Pancreas (tissue), 10 donors: ENCODE measurements around the gene TMIGD2. TPM values are rescaled to one million over a fixed set of nuclear protein-coding genes. Genes with fewer than 3 reads are reported as not detected.
A peak's percentile ranks its signal among the peaks of the same experiment; 100 is the strongest.

ENCODE experiments used
- ATAC-seq, 4 donors: fragments of 200-7000 bp; cut with Tn5 transposase; one replicate each; pipeline versions ENCODE4 v1.8.0 to v1.9.1; 2020; ENCODE audit warnings: mild to moderate bottlenecking in 4 of 4, moderate library complexity in 4 of 4
- DNase-seq, 6 donors: peaks; one replicate each; pipeline ENCODE4 v3.0.0-alpha.2; 2020
- FAIRE-seq: peaks from 2 replicates; lab custom pipeline; 2012; peaks lifted over from hg19 to GRCh38; lab: Jason Lieb, UNC
- H3K27ac ChIP-seq, 4 donors: fragments of 200-600 bp; sonication (generic); 1 replicate in 3 of 4; 2 replicates in 1 of 4; pipeline versions ENCODE4 v1.5.0 to v1.8.0; 2020
- H3K27me3 ChIP-seq, 4 donors: fragments of 200-600 bp; one replicate each; pipeline ENCODE4 v1.8.0; 2021
- H3K36me3 ChIP-seq, 3 donors: fragments of 200-600 bp; sonication (generic) in 1 of 3; one replicate each; pipeline versions ENCODE4 v1.5.0 to v1.8.0; 2020 to 2021
- H3K4me1 ChIP-seq, 3 donors: fragments of 200-600 bp; one replicate each; pipeline ENCODE4 v1.8.0; 2021
- H3K4me3 ChIP-seq, 4 donors: fragments of 200-600 bp; sonication (generic) in 2 of 4; one replicate each; pipeline versions ENCODE4 v1.5.0 to v1.8.0; 2020 to 2021
- H3K9me3 ChIP-seq, 4 donors: fragments of 200-600 bp; one replicate each; pipeline ENCODE4 v1.8.0; 2021
- CTCF ChIP-seq, 4 donors: fragments of 200-600 bp; sonication (generic) in 3 of 4; IDR thresholded peaks; one replicate each; pipeline versions ENCODE4 v1.5.0 to v1.8.0; 2021; ENCODE audit warnings: antibody characterized with exemption in 4 of 4
- WGBS, 2 donors: extraction: QIAGEN DNeasy Blood & Tissue Kit; methylation state at CpG; one replicate each; pipeline ENCODE4 v1.1.7; 2013; 5-methylcytosine and 5-hydroxymethylcytosine counted together
- intact Hi-C, 3 donors: fragments of 100-400 bp; cut with DNase I; formaldehyde crosslinking; loops; one replicate each; pipeline versions ENCODE4 v1.11.1 to v1.14.2; 2022
- polyA plus RNA-seq, 2 donors: library from polyadenylated mRNA; stranded (reverse); fragments of 200-250 nt; gene quantifications; one replicate each; pipeline ENCODE4 v1.2.3, GENCODE V29; 2013
- total RNA-seq, 6 donors: library from RNA; stranded (reverse); fragmentation: NEBNext Ultra II Directional in 4 of 6; extraction: Animal tissue kit (Norgen Biotek cat#: 25700) in 4 of 6; gene quantifications; one replicate each; pipeline versions ENCODE4 v1.2.1 to v1.2.4, GENCODE V29; 2021 to 2023
- donor health status: healthy with polysubstance abuse.
- donor health status: DM: no; HTN: no; CAD: no; lungs with moderate emphysema.
- donor health status: DM: no; HTN: no; CAD: no.
- donor health status: control.
- donor health status: control.
- donor health status: Bipolar disorder and iron deficiency.
- donor health status: DM: yes; HTN: yes; CAD: no.
- donor health status: DM: no; HTN: no; CAD: no.
- donor health status: DM: no; HTN: no; CAD: no.
- donor health status: DM: yes; HTN: yes; CAD: no.

The TMIGD2 gene
- total and polyA plus RNA-seq, 8 donors = 0.16 to 0.28 TPM; not detected in 6

GRCh38 chr19:4320419-4320818, 18.2 kb upstream of the TMIGD2 start:
- no peak overlapping the region for H3K4me3 ChIP-seq
- TF ChIP-seq CTCF (IDR thresholded peaks at IDR 0.05) = no peak
- no peak overlapping the region for H3K27ac ChIP-seq
- H3K27me3 ChIP-seq = no peaks in the 10 kb centered on the region
- H3K36me3 ChIP-seq = no peaks in the 10 kb centered on the region
- 93 to 94% methylated on average over 2 of the region's 2 CpGs for WGBS, 2 donors
- no peaks in the 10 kb centered on the region for H3K4me1 ChIP-seq
- no peaks in the 10 kb centered on the region for H3K9me3 ChIP-seq
- no peak for DNase-seq
- no peak for ATAC-seq
- FAIRE-seq = no peak
- intact Hi-C loops = no loop called here

- FAIRE-seq = no peak
- 76 to 93% methylated on average over 2 of the region's 2 CpGs for WGBS, 2 donors
- H3K9me3 ChIP-seq = no peaks in the 10 kb centered on the region
- no peaks in the 10 kb centered on the region for H3K4me1 ChIP-seq
- H3K4me3 ChIP-seq = no peak overlapping the region
- no peaks in the 10 kb centered on the region for H3K27me3 ChIP-seq
- no peak for ATAC-seq
- H3K27ac ChIP-seq = no peak overlapping the region
- no peaks in the 10 kb centered on the region for H3K36me3 ChIP-seq
- intact Hi-C loops = no loop called here
- no peak for DNase-seq
- no peak for TF ChIP-seq CTCF (IDR thresholded peaks at IDR 0.05)
These were observed 17.0 kb upstream of the TMIGD2 start for GRCh38 chr19:4319067-4319718.

- no peak for FAIRE-seq
- no peaks in the 10 kb centered on the region for H3K36me3 ChIP-seq
- H3K27me3 ChIP-seq = no peaks in the 10 kb centered on the region
- no peak overlapping the region for H3K4me3 ChIP-seq
- 82 to 87% methylated on average over 7 of the region's 7 CpGs for WGBS, 2 donors
- H3K4me1 ChIP-seq = no peaks in the 10 kb centered on the region
- no peak for TF ChIP-seq CTCF (IDR thresholded peaks at IDR 0.05)
- intact Hi-C loops = no loop called here
- H3K27ac ChIP-seq = no peak overlapping the region
- ATAC-seq = no peak
- DNase-seq = no peak
- no peaks in the 10 kb centered on the region for H3K9me3 ChIP-seq
These were observed 16.3 kb upstream of the TMIGD2 start for GRCh38 chr19:4318460-4318859.

GRCh38 chr19:4316956-4317355, 14.8 kb upstream of the TMIGD2 start:
- Histone ChIP-seq H3K4me1 (no peaks in the 10 kb centered on the region), H3K36me3 (no peaks in the 10 kb centered on the region), H3K9me3 (no peaks in the 10 kb centered on the region), H3K27ac (no peak overlapping the region), H3K4me3 (no peak overlapping the region), H3K27me3 (no peaks in the 10 kb centered on the region)
- no peak for TF ChIP-seq CTCF (IDR thresholded peaks at IDR 0.05)
- FAIRE-seq (no peak), ATAC-seq (no peak), DNase-seq (no peak)
- WGBS, 2 donors = 69 to 79% methylated on average over 9 of the region's 9 CpGs
- intact Hi-C loops = no loop called here

- no peak for FAIRE-seq
- intact Hi-C loops = no loop called here
These were observed 11.8 kb upstream of the TMIGD2 start for GRCh38 chr19:4313847-4314490.

More at GRCh38 chr19:4313847-4314490, 11.8 kb upstream of the TMIGD2 start:
- Histone ChIP-seq H3K27ac (no peak overlapping the region), H3K36me3 (no peaks in the 10 kb centered on the region), H3K4me3 (no peak overlapping the region), H3K9me3 (no peaks in the 10 kb centered on the region), H3K27me3 (no peaks in the 10 kb centered on the region), H3K4me1 (no peaks in the 10 kb centered on the region)
- no peak for TF ChIP-seq CTCF (IDR thresholded peaks at IDR 0.05)
- 37 to 38% methylated on average over 12 of the region's 12 CpGs for WGBS, 2 donors
- ATAC-seq = peak in 2 of 4 donors; percentile 41 to 57
- DNase-seq = no peak
